ENCODE data around the gene KTI12. TPM values are rescaled to one million over a fixed set of nuclear protein-coding genes. Genes with fewer than 3 reads are reported as not detected.
"Not testable (repeated sequence)": the region's sequence is repeated elsewhere in the genome, so short reads cannot be mapped to it uniquely, and the experiment has no call there.

KTI12 gene
- polyA plus RNA-seq, 2 of the 4 experiments (the other 2 are of a cell fraction): 11.8 to 12.0 TPM

GRCh38 chr1:52032124-52032784, 1.4 kb downstream of the KTI12 start:
- peak in 1 of 2 experiments; percentile 8 for DNase-seq (ENCODE audit: low read depth in 1 of 2, low spot score in 1 of 2)
- ATAC-seq: peak; percentile 38 to 52; a peak in 5 of 6 replicates
- peak overlapping the region; percentile 91 to 99 for H3K27ac ChIP-seq

DNA sequence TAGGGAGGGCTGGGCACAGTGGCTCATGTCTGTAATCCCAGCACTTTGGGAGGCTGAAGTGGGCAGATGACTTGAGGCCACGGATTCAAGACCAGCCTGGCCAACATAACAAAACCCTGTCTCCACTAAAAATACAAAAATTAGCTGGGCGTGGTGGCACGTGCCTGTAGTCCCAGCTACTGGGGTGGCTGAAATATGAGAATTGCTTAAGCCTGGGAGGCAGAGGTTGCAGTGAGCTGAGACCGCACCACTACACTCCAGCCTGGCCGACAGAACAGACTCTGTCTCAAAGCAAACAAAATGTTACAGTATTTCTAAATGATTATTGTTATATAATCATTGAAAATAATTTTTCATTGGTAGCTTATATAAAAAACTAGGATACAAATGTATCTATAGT, 4.8 kb downstream of the KTI12 start:
- POLR2A ChIA-PET; DNase-seq (ENCODE audit: low read depth in 1 of 2, low spot score in 1 of 2); H3K4me3 ChIP-seq; H3K9me3 ChIP-seq; FAIRE-seq; ATAC-seq: not testable (repeated sequence)
- peaks cover 37% of the 10 kb centered on the region for H3K4me1 ChIP-seq
- H3K27ac ChIP-seq: peak overlapping the region; percentile 9 to 62; a peak in 2 of 6 replicates
- WGBS (ENCODE audit: missing lambda C conversion rate): 23% methylated on average over 5 of the region's 5 CpGs
- peak overlapping the region; percentile 39 for H3K4me2 ChIP-seq
- CTCF ChIA-PET: interaction anchor here (0.6 to 1.4 kb wide), 2 partner anchors 132 to 141 kb away, joined by 4 to 6 read pairs; no protein-coding TSS in a partner anchor

More at GRCh38 chr1:52032124-52032784, 1.4 kb downstream of the KTI12 start:
- 24% methylated on average over 5 of the region's 5 CpGs for WGBS (ENCODE audit: missing lambda C conversion rate)
- POLR2A ChIA-PET: interaction anchor here (3.0 kb wide), 1 partner anchor 23 kb away, joined by 13 read pairs; the partner anchor contains the start of genes BTF3L4 and TXNDC12
- peak overlapping the region; percentile 95 for H3K4me3 ChIP-seq
- peak overlapping the region; percentile 99 for H3K4me2 ChIP-seq
- CTCF ChIA-PET: interaction anchor here (0.6 to 1.9 kb wide), 2 partner anchors 135 to 405 kb away, joined by 4 to 6 read pairs; no protein-coding TSS in a partner anchor
- H3K9me3 ChIP-seq: no peaks in the 10 kb centered on the region
- H3K4me1 ChIP-seq: peaks cover 42% of the 10 kb centered on the region
- FAIRE-seq: no peak
- TF ChIP-seq HOXA7 (CRISPR knock-in tag; IDR thresholded peaks at IDR 0.05): no peak
- TF ChIP-seq BHLHE40 (IDR thresholded peaks at IDR 0.05; ENCODE audit: low read depth, low read length): no peak
- TF ChIP-seq, protein P1, sequence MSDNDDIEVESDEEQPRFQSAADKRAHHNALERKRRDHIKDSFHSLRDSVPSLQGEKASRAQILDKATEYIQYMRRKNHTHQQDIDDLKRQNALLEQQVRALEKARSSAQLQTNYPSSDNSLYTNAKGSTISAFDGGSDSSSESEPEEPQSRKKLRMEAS (IDR thresholded peaks at IDR 0.05): no peak
- no peak for TF ChIP-seq HDAC2 (IDR thresholded peaks at IDR 0.05)
- no peak for TF ChIP-seq ZSCAN20 (CRISPR knock-in tag; IDR thresholded peaks at IDR 0.05)

- FAIRE-seq: no peak
- Histone ChIP-seq H3K9me3 (no peaks in the 10 kb centered on the region), H3K4me1 (peaks cover 36% of the 10 kb centered on the region), H3K4me2 (peak overlapping the region; percentile 39), H3K4me3 (no peak overlapping the region), H3K27ac (peak overlapping the region in 1 of 2 experiments; percentile 38; a peak in 2 of 6 replicates)
- DNase-seq (ENCODE audit: low read depth in 1 of 2, low spot score in 1 of 2): no peak
- TF ChIP-seq FOSL2 (IDR thresholded peaks at IDR 0.05): no peak
- TF ChIP-seq FOSL2 (CRISPR knock-in tag; IDR thresholded peaks at IDR 0.05): no peak
- no peak for TF ChIP-seq CBX2 (IDR thresholded peaks at IDR 0.05; ENCODE audit: borderline replicate concordance, low read depth)
- no peak for TF ChIP-seq ZFP36 (IDR thresholded peaks at IDR 0.05; ENCODE audit: borderline replicate concordance, partially characterized antibody)
- no peak for TF ChIP-seq JUN (IDR thresholded peaks at IDR 0.05)
- no peak for TF ChIP-seq HOXA7 (CRISPR knock-in tag; IDR thresholded peaks at IDR 0.05)
- TF ChIP-seq, protein P2, sequence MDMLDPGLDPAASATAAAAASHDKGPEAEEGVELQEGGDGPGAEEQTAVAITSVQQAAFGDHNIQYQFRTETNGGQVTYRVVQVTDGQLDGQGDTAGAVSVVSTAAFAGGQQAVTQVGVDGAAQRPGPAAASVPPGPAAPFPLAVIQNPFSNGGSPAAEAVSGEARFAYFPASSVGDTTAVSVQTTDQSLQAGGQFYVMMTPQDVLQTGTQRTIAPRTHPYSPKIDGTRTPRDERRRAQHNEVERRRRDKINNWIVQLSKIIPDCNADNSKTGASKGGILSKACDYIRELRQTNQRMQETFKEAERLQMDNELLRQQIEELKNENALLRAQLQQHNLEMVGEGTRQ (IDR thresholded peaks at IDR 0.05): no peak
- TF ChIP-seq HEYL (CRISPR knock-in tag; IDR thresholded peaks at IDR 0.05): no peak
- no peak for TF ChIP-seq NFE2L2 (conservative IDR thresholded peaks at IDR 0.05; ENCODE audit: low read length)
- TF ChIP-seq POLR2A (IDR thresholded peaks at IDR 0.05; ENCODE audit: low read length): no peak
- no peak for TF ChIP-seq RCOR1 (IDR thresholded peaks at IDR 0.05; ENCODE audit: low read depth, low read length)
- TF ChIP-seq ATOH8 (CRISPR knock-in tag; IDR thresholded peaks at IDR 0.05; ENCODE audit: low read depth): no peak
- no peak for TF ChIP-seq CEBPB (IDR thresholded peaks at IDR 0.05)
- no peak for TF ChIP-seq JUNB (IDR thresholded peaks at IDR 0.05)
- no peak for TF ChIP-seq CHD2 (IDR thresholded peaks at IDR 0.05; ENCODE audit: low read length, partially characterized antibody)
- no peak for TF ChIP-seq MAFK (IDR thresholded peaks at IDR 0.05; ENCODE audit: partially characterized antibody)
- TF ChIP-seq ZSCAN20 (CRISPR knock-in tag; IDR thresholded peaks at IDR 0.05): no peak
- no peak for TF ChIP-seq EP300 (IDR thresholded peaks at IDR 0.05)
- CTCF ChIA-PET: interaction anchor here (1.4 kb wide), 1 partner anchor 131 kb away, joined by 6 read pairs; no protein-coding TSS in a partner anchor
- POLR2A ChIA-PET: no interaction called here
- no peak for ATAC-seq
- 28% methylated on average over 1 of the region's 1 CpG for whole genome bisulfite sequencing (ENCODE audit: missing lambda C conversion rate)
These were observed 5.3 kb downstream of the KTI12 start for GRCh38 chr1:52028328-52028727.

Data from A549 (cell line).